ENCODE data around the gene VPS72.

The VPS72 gene

DNA sequence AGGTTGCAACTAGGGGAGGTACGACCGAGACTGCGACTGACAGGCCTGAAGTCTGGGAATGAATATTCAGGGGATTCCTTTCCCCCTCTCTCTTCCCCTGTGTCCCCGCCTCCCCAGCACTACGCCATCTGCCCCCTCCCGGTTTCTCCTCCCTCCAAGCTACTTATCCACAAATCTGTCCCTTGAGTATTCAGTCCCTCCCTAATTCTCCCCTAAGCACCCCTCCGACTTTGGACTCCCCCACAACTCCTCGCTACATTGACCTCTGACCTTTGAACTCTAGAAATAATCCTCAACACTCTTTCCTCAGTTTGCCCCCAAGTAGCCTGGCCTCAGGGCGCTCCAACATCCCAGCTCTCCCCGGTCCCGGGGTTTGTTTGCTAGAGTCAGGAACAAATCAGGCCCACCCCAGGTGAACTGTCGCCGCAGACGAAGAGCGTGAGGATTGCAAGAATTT, 24.7 kb downstream of the VPS72 start (continued):
- no peak for TF ChIP-seq REST (tag by site-specific recombination; IDR thresholded peaks at IDR 0.05)
- TF ChIP-seq ZNF416 (tag by site-specific recombination; IDR thresholded peaks at IDR 0.05): no peak
- no peak for TF ChIP-seq ZNF596 (tag by site-specific recombination; IDR thresholded peaks at IDR 0.05)
- TF ChIP-seq ZBTB20 (tag by site-specific recombination; IDR thresholded peaks at IDR 0.05): peak; percentile 83
- TF ChIP-seq ZFP37 (tag by site-specific recombination; IDR thresholded peaks at IDR 0.05): no peak
- TF ChIP-seq ZNF433 (tag by site-specific recombination; IDR thresholded peaks at IDR 0.05; ENCODE audit: low read depth): no peak
- peak; percentile 75 for TF ChIP-seq ZNF341 (tag by site-specific recombination; IDR thresholded peaks at IDR 0.05; ENCODE audit: low read depth)
- no peak for TF ChIP-seq ZNF514 (tag by site-specific recombination; IDR thresholded peaks at IDR 0.05)
- TF ChIP-seq ZNF248 (tag by site-specific recombination; IDR thresholded peaks at IDR 0.05): no peak
- TF ChIP-seq ZNF223 (tag by site-specific recombination; IDR thresholded peaks at IDR 0.05): no peak
- no peak for TF ChIP-seq ZNF266 (tag by site-specific recombination; IDR thresholded peaks at IDR 0.05; ENCODE audit: low read depth)
- TF ChIP-seq ZNF521 (tag by site-specific recombination; IDR thresholded peaks at IDR 0.05): no peak
- TF ChIP-seq ZFHX2 (tag by site-specific recombination; conservative IDR thresholded peaks at IDR 0.05): no peak; the same call in 1 of the 2 replicates
- peak; percentile 51; the same call in 1 of the 2 replicates for TF ChIP-seq ZNF843 (tag by site-specific recombination; IDR thresholded peaks at IDR 0.05)
- TF ChIP-seq ZBTB8A (tag by site-specific recombination; IDR thresholded peaks at IDR 0.05): no peak
- TF ChIP-seq ZNF544 (tag by site-specific recombination; IDR thresholded peaks at IDR 0.05): no peak
- TF ChIP-seq HOXD13 (CRISPR knock-in tag; IDR thresholded peaks at IDR 0.05; ENCODE audit: borderline replicate concordance): no peak
- TF ChIP-seq ZNF138 (tag by site-specific recombination; IDR thresholded peaks at IDR 0.05; ENCODE audit: borderline replicate concordance): no peak
- no peak for TF ChIP-seq ZNF221 (tag by site-specific recombination; IDR thresholded peaks at IDR 0.05; ENCODE audit: borderline replicate concordance)
- peak; percentile 30; the same call in 1 of the 2 replicates for TF ChIP-seq ZNF639 (tag by site-specific recombination; IDR thresholded peaks at IDR 0.05)
- no peak for TF ChIP-seq ZNF211 (tag by site-specific recombination; IDR thresholded peaks at IDR 0.05; ENCODE audit: low read depth)
- no peak for TF ChIP-seq ZNF239 (tag by site-specific recombination; IDR thresholded peaks at IDR 0.05)
- no peak for TF ChIP-seq ZBTB26 (tag by site-specific recombination; optimal IDR thresholded peaks at IDR 0.05)
- 0 out of 2 replicates have a peak, but pooled peaks have one; percentile 4 for TF ChIP-seq ZNF558 (tag by site-specific recombination; IDR thresholded peaks at IDR 0.05)
- no peak for TF ChIP-seq ZNF140 (tag by site-specific recombination; IDR thresholded peaks at IDR 0.05)
- TF ChIP-seq ZNF184 (tag by site-specific recombination; IDR thresholded peaks at IDR 0.05): no peak
- TF ChIP-seq ZNF623 (tag by site-specific recombination; IDR thresholded peaks at IDR 0.05): no peak
- TF ChIP-seq PATZ1 (tag by site-specific recombination; IDR thresholded peaks at IDR 0.05): peak; percentile 81
